Urothelium cell line (cell line): ENCODE results near the gene C2orf76.
A peak's percentile ranks its signal among the peaks of the same experiment; 100 is the strongest.
"Not testable (repeated sequence)": the region's sequence is repeated elsewhere in the genome, so short reads cannot be mapped to it uniquely, and the experiment has no call there.

ENCODE experiments used
- DNase-seq: peaks from one replicate; pipeline ENCODE4 v3.0.0; 2011; ENCODE audit warnings: low spot score, mixed read lengths
- FAIRE-seq: peaks from 2 replicates; lab custom pipeline; 2011; peaks lifted over from hg19 to GRCh38; lab: Jason Lieb, UNC

C2orf76 gene

GRCh38 chr2:119301413-119301812 lies 65.2 kb downstream of the C2orf76 start:
- DNase-seq, result peak; percentile 32
- no peak for FAIRE-seq

- DNase-seq, result no peak
- FAIRE-seq, result no peak
These were observed 70.8 kb downstream of the C2orf76 start for GRCh38 chr2:119295688-119296375.

- FAIRE-seq (no peak), DNase-seq (no peak)
These were observed 72.0 kb downstream of the C2orf76 start for GRCh38 chr2:119294671-119295070.

GRCh38 chr2:119293900-119294299 lies 72.7 kb downstream of the C2orf76 start:
- FAIRE-seq (no peak), DNase-seq (no peak)

- DNase-seq (no peak), FAIRE-seq (no peak)
These were observed 73.4 kb downstream of the C2orf76 start for GRCh38 chr2:119293254-119293653.

- no peak for DNase-seq
- no peak for FAIRE-seq
These were observed 74.4 kb downstream of the C2orf76 start for GRCh38 chr2:119292226-119292625.

- FAIRE-seq (no peak), DNase-seq (no peak)
These were observed 75.0 kb downstream of the C2orf76 start for GRCh38 chr2:119291588-119292167.

GRCh38 chr2:119290859-119291587 lies 75.6 kb downstream of the C2orf76 start:
- DNase-seq (peak; percentile 89), FAIRE-seq (peak; percentile 97)

GRCh38 chr2:119289642-119290041 lies 77.0 kb downstream of the C2orf76 start:
- no peak for DNase-seq
- FAIRE-seq, result no peak

- no peak for DNase-seq
- no peak for FAIRE-seq
These were observed 77.5 kb downstream of the C2orf76 start for GRCh38 chr2:119289093-119289492.

- FAIRE-seq, result no peak
These were observed 78.1 kb downstream of the C2orf76 start for GRCh38 chr2:119288576-119288975.

GRCh38 chr2:119286661-119287060 lies 80.0 kb downstream of the C2orf76 start:
- DNase-seq, result no peak
- no peak for FAIRE-seq

More at GRCh38 chr2:119288576-119288975, 78.1 kb downstream of the C2orf76 start:
- DNase-seq, result no peak

- DNase-seq (peak; percentile 56), FAIRE-seq (no peak)
These were observed 82.7 kb downstream of the C2orf76 start for GRCh38 chr2:119283873-119284331.

- no peak for FAIRE-seq
These were observed 83.6 kb downstream of the C2orf76 start for GRCh38 chr2:119282996-119283511.

GRCh38 chr2:119282146-119282995 lies 84.3 kb downstream of the C2orf76 start:
- DNase-seq (no peak), FAIRE-seq (no peak)

More at GRCh38 chr2:119282996-119283511, 83.6 kb downstream of the C2orf76 start:
- DNase-seq, result no peak

- FAIRE-seq (no peak), DNase-seq (no peak)
These were observed 86.0 kb downstream of the C2orf76 start for GRCh38 chr2:119280680-119281079.

GRCh38 chr2:119279666-119280065 lies 87.0 kb downstream of the C2orf76 start:
- FAIRE-seq (no peak), DNase-seq (no peak)

- no peak for FAIRE-seq
These were observed 87.7 kb downstream of the C2orf76 start for GRCh38 chr2:119278946-119279345.

GRCh38 chr2:119278385-119278784 lies 88.2 kb downstream of the C2orf76 start:
- not testable (repeated sequence) for FAIRE-seq, DNase-seq

More at GRCh38 chr2:119278946-119279345, 87.7 kb downstream of the C2orf76 start:
- DNase-seq, result no peak

GRCh38 chr2:119276864-119277263 lies 89.8 kb downstream of the C2orf76 start:
- no peak for FAIRE-seq
- no peak for DNase-seq
